GM13977 (cell line): ENCODE results near the gene YOD1.

Experiments
- DNase-seq: peaks from one replicate; pipeline ENCODE4 v3.0.0; 2012; ENCODE audit warnings: low spot score
- in situ Hi-C: fragments of 300-500 bp; cut with MboI; formaldehyde crosslinking; loops from one replicate; pipeline ENCODE4 v1.12.0; 2022; ENCODE audit warnings: low sequenced_read_pairs, low pct_unique_long_range_greater_than_20kb, mixed read lengths, inconsistent platforms; ENCODE audit not compliant: unreplicated experiment
- TF ChIP-seq, protein P1 (sequence below): IDR thresholded peaks from 2 replicates; pipeline ENCODE4 v1.5.1; 2012; ENCODE audit warnings: mild to moderate bottlenecking, control low read depth; ENCODE audit not compliant: insufficient read depth; ENCODE audit errors: extremely low read depth, missing control alignments

YOD1 gene

DNA sequence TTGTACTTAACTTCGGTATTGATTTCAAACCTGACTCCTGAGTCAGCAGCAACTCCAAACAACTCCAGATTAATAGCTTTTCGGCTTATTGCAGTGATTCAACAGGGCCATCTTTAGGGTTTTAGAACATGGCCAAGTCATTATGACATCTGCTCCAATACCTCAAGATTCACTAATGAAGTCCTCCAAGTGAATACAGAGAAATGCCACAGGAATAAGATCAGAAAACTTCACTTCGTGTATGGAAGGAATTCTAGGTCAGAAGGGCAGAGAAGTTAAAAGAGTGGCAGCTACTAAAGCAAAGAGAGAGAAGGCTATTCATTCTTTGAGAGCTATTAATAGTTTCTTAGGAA lies 10.9 kb downstream of the YOD1 start:
- TF ChIP-seq, protein P1, sequence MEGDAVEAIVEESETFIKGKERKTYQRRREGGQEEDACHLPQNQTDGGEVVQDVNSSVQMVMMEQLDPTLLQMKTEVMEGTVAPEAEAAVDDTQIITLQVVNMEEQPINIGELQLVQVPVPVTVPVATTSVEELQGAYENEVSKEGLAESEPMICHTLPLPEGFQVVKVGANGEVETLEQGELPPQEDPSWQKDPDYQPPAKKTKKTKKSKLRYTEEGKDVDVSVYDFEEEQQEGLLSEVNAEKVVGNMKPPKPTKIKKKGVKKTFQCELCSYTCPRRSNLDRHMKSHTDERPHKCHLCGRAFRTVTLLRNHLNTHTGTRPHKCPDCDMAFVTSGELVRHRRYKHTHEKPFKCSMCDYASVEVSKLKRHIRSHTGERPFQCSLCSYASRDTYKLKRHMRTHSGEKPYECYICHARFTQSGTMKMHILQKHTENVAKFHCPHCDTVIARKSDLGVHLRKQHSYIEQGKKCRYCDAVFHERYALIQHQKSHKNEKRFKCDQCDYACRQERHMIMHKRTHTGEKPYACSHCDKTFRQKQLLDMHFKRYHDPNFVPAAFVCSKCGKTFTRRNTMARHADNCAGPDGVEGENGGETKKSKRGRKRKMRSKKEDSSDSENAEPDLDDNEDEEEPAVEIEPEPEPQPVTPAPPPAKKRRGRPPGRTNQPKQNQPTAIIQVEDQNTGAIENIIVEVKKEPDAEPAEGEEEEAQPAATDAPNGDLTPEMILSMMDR, result no peak
- no peak for DNase-seq
- in situ Hi-C loops, result no loop called here

DNA sequence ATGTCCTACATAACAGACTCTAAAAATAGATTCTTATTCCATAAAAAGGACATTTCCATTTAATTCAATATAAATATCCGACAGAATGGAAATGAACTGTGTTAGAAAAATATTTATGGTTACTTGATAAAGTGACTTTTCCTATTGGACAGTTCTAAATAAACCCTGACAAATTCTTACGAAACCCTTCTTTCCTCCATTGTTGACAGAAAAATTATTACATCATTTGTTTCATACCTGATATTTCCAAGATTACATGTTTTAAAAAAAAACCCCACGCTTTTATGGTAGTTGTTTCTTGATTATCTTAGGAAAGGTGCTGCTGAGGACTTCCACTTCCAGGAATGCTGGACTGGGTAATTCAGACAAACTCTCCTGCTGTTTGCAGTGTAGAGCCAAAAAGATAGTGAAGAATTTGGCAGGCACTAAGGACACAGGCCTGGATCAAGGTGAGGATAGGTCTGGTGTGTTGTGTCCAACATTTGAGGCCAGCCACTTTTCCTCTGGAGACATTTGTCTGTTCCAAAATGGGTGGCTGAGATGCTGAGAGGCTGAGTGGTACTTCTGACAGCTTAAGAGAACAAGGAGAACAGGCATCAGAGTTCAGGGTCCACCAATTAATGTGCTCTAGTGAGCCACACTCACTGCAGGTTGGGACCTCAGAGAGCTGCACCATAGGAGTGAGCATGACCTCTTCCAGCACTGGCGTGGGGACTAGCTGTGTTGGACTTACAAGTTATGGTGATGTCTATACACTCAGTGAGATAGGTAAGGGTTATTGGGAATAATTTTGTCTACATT lies 11.4 kb downstream of the YOD1 start:
- in situ Hi-C loops, result no loop called here
- TF ChIP-seq, protein P1, result no peak

DNA sequence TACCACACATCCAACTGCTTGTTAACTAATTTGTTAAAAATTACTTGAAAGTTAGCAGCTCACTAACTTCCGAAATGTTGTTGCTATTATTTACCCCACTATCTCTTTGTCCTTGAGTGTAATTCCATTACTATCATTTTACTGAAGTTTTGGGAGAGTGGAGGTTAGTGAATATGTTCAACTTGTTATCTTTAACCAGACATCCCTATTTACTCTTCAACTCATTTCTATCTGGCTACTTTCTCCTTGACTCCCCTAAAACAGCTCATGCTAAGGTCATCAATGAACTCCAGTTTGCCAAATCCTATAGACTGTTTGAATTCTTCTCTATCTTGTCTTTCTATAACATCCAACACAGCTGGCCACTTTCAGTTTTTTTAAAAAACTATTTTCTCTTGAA lies 14.1 kb downstream of the YOD1 start:
- in situ Hi-C loops, result no loop called here
- TF ChIP-seq, protein P1, result no peak
- DNase-seq, result no peak

More for the DNA sequence above, 11.4 kb downstream of the YOD1 start:
- DNase-seq, result no peak

DNA sequence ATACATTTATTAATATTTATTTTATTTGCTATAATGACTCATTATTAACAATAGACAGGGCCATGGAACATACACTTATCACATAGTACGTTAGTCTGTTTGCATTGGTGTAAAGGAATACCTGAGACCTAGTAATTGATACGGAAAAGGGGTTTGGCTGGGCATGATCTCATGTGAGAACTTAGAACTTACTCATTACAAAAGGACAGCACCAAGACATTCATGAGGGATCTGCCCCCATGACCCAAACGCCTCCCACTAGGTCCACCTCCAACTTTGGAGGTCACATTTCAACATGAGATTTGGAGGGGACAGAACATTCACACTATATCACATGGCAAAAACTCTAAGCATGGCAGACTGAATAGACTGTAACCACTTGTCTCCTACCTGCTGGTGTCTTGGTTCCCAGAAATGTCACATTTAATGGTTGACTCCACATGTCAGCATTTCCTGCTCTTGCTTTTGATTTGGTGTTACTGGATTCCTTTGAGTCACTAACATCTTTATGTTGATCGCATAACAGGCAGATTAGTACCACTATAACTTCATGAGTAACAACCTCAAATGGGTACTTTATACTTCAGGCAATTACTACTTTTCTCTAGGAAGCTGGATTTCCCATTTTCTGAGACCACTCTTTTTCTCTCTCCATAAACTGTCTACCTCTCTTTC lies 15.0 kb downstream of the YOD1 start:
- in situ Hi-C loops, result no loop called here
- no peak for DNase-seq

DNA sequence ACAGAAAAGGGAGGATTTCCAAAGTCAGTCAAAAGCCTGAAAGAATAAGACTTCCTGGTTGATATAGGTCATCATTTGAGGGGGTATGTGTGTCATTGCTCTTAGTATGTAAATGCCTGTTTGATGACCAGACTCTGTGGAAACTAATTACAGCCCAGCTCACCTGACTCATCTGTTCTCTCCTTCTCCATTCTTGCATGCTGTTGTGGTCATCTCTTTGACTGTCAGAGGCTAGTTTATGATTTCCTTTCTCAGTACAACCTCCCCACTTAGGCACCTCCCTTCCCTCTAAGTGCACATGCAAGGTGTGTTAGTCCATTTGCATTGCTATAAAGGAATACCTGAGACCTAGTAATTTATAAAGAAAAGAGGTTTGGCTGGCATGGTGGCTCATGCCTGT lies 16.0 kb downstream of the YOD1 start:
- no peak for DNase-seq
- TF ChIP-seq, protein P1, result no peak
- in situ Hi-C loops, result no loop called here

More for the DNA sequence above, 15.0 kb downstream of the YOD1 start:
- TF ChIP-seq, protein P1, result no peak

DNA sequence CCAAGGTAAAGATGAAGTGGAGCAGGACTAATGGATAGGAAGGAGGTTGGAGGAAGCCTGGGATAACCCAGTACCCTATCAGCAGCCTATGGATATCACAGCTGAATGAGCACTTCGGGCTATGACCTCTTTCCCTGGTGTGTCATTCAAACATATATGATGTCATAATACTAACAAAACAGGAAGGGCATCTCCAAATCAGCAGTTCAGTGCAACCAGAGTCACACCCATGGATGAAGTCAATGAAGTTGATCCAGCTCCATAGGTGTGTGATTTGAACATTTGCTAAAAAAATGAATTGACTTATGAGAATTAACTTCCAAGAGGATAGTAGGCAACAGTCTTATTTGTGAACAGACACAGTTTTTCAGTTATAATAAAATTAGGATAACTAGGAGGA lies 16.8 kb downstream of the YOD1 start:
- DNase-seq, result no peak
- TF ChIP-seq, protein P1, result no peak

More for the DNA sequence above, 16.8 kb downstream of the YOD1 start:
- in situ Hi-C loops, result no loop called here
